Left ventricle myocardium superior (tissue), 1 donor: ENCODE results near the gene ABCC3. TPM values are rescaled to one million over a fixed set of nuclear protein-coding genes. Genes with fewer than 3 reads are reported as not detected.

ENCODE experiments used
- ATAC-seq: fragments of 200-7000 bp; cut with Tn5 transposase; one replicate; pipeline ENCODE4 v1.9.1; 2020; ENCODE audit warnings: mild to moderate bottlenecking, moderate library complexity
- DNase-seq: peaks from one replicate; pipeline ENCODE4 v3.0.0-alpha.2; 2020
- intact Hi-C: fragments of 100-400 bp; cut with micrococcal nuclease; formaldehyde crosslinking; loops from one replicate; pipeline ENCODE4 v1.11.0; 2022
- total RNA-seq: library from RNA; stranded (reverse); fragmentation: NEBNext Ultra II Directional; extraction: Animal tissue kit (Norgen Biotek cat#: 25700); gene quantifications from one replicate; pipeline ENCODE4 v1.2.1, GENCODE V29; 2021
- donor health status: DM: no; HTN: yes; CAD: no; lungs with severe emphysema.

The ABCC3 gene
- total RNA-seq, 1 donor from 2014 or later = 0.37 TPM

GRCh38 chr17:50604513-50604912 is 30.2 kb upstream of the ABCC3 start:
- DNase-seq = peak; percentile 87
- peak; percentile 92 for ATAC-seq
- intact Hi-C loops = no loop called here

- DNase-seq (no peak), ATAC-seq (no peak)
- intact Hi-C loops = no loop called here
Measured at GRCh38 chr17:50605429-50605828, 29.3 kb upstream of the ABCC3 start.

- no peak for DNase-seq
- no peak for ATAC-seq
- intact Hi-C loops = no loop called here
Measured at GRCh38 chr17:50607522-50608175, 27.0 kb upstream of the ABCC3 start.

- DNase-seq (no peak), ATAC-seq (no peak)
Measured at GRCh38 chr17:50608700-50609379, 25.8 kb upstream of the ABCC3 start.

GRCh38 chr17:50609380-50610074 is 25.2 kb upstream of the ABCC3 start:
- intact Hi-C loops = no loop called here
- ATAC-seq = no peak
- no peak for DNase-seq

More at GRCh38 chr17:50608700-50609379, 25.8 kb upstream of the ABCC3 start:
- intact Hi-C loops = no loop called here

- ATAC-seq (no peak), DNase-seq (no peak)
- intact Hi-C loops = no loop called here
Measured at GRCh38 chr17:50611634-50612033, 23.0 kb upstream of the ABCC3 start.

- ATAC-seq (no peak), DNase-seq (no peak)
- intact Hi-C loops = no loop called here
Measured at GRCh38 chr17:50612281-50612680, 22.4 kb upstream of the ABCC3 start.

GRCh38 chr17:50613007-50613992 is 21.4 kb upstream of the ABCC3 start:
- intact Hi-C loops = no loop called here
- no peak for DNase-seq
- peak; percentile 52 for ATAC-seq

GRCh38 chr17:50614471-50615051 is 20.1 kb upstream of the ABCC3 start:
- intact Hi-C loops = no loop called here
- no peak for ATAC-seq

GRCh38 chr17:50615828-50616227 is 18.9 kb upstream of the ABCC3 start:
- intact Hi-C loops = no loop called here
- ATAC-seq (no peak), DNase-seq (no peak)

More at GRCh38 chr17:50614471-50615051, 20.1 kb upstream of the ABCC3 start:
- DNase-seq = no peak

GRCh38 chr17:50618300-50618699 is 16.4 kb upstream of the ABCC3 start:
- intact Hi-C loops = no loop called here
- ATAC-seq (no peak), DNase-seq (no peak)

- DNase-seq = no peak
- ATAC-seq = no peak
- intact Hi-C loops = no loop called here
Measured at GRCh38 chr17:50618941-50619340, 15.7 kb upstream of the ABCC3 start.

GRCh38 chr17:50619489-50619888 is 15.2 kb upstream of the ABCC3 start:
- ATAC-seq (no peak), DNase-seq (no peak)
- intact Hi-C loops = no loop called here

- intact Hi-C loops = loop anchor here (10.0 kb wide), 1 partner anchor 135 kb away; no protein-coding TSS in a partner anchor
- ATAC-seq = no peak
- DNase-seq = no peak
Measured at GRCh38 chr17:50620237-50620636, 14.4 kb upstream of the ABCC3 start.

GRCh38 chr17:50620858-50621257 is 13.8 kb upstream of the ABCC3 start:
- intact Hi-C loops = loop anchor here (10.0 kb wide), 1 partner anchor 136 kb away; no protein-coding TSS in a partner anchor
- DNase-seq = no peak
- no peak for ATAC-seq

- DNase-seq (no peak), ATAC-seq (no peak)
- intact Hi-C loops = loop anchor here (10.0 kb wide), 1 partner anchor 137 kb away; no protein-coding TSS in a partner anchor
Measured at GRCh38 chr17:50621574-50622031, 13.1 kb upstream of the ABCC3 start.

- ATAC-seq (no peak), DNase-seq (no peak)
- intact Hi-C loops = loop anchor here (10.0 kb wide), 1 partner anchor 140 kb away; no protein-coding TSS in a partner anchor
Measured at GRCh38 chr17:50624321-50624934, 10.3 kb upstream of the ABCC3 start.
